Measurements from ENCODE around the gene MMP28.

The MMP28 gene

DNA sequence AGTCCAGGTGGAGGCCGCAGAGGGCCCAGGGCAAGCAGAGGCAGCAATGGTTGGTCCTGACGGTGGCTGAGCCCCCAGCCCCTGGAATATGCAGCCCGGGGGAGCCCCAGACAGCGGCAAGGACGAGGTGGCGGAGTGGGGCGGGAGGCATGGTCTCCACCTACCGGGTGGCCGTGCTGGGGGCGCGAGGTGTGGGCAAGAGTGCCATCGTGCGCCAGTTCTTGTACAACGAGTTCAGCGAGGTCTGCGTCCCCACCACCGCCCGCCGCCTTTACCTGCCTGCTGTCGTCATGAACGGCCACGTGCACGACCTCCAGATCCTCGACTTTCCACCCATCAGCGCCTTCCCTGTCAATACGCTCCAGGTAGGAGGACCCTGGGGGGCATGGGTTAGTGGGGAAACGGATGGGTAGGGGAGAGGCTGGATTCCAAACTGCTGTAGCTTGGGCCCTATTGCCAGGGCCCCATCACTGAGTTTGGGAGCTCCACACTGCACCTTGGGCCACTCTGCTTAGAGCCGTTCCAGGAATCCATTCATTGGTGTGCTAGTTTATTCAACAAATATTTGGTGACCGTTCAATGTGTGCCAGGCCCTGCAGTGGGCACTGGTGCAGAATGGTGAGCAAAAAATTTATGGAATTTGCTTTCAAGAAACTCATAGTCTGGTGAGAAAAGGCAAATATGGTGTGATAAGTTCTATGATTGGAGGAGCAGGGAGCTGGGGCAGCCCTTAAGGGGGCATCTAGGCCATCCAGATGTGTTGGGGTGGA, 60.2 kb downstream of the MMP28 start:
- DNase-seq (ENCODE audit: extremely low read depth, low read depth) = no peak
- TF ChIP-seq, protein P1, sequence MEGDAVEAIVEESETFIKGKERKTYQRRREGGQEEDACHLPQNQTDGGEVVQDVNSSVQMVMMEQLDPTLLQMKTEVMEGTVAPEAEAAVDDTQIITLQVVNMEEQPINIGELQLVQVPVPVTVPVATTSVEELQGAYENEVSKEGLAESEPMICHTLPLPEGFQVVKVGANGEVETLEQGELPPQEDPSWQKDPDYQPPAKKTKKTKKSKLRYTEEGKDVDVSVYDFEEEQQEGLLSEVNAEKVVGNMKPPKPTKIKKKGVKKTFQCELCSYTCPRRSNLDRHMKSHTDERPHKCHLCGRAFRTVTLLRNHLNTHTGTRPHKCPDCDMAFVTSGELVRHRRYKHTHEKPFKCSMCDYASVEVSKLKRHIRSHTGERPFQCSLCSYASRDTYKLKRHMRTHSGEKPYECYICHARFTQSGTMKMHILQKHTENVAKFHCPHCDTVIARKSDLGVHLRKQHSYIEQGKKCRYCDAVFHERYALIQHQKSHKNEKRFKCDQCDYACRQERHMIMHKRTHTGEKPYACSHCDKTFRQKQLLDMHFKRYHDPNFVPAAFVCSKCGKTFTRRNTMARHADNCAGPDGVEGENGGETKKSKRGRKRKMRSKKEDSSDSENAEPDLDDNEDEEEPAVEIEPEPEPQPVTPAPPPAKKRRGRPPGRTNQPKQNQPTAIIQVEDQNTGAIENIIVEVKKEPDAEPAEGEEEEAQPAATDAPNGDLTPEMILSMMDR (IDR thresholded peaks at IDR 0.05; ENCODE audit: low read depth, low read length) = no peak

- DNase-seq (ENCODE audit: extremely low read depth, low read depth) = no peak
- TF ChIP-seq, protein P1 (IDR thresholded peaks at IDR 0.05; ENCODE audit: low read depth, low read length) = no peak
Observed at GRCh38 chr17:35734396-35734795, 61.0 kb downstream of the MMP28 start.

GRCh38 chr17:35733366-35733765, 62.1 kb downstream of the MMP28 start:
- no peak for DNase-seq (ENCODE audit: extremely low read depth, low read depth)

DNA sequence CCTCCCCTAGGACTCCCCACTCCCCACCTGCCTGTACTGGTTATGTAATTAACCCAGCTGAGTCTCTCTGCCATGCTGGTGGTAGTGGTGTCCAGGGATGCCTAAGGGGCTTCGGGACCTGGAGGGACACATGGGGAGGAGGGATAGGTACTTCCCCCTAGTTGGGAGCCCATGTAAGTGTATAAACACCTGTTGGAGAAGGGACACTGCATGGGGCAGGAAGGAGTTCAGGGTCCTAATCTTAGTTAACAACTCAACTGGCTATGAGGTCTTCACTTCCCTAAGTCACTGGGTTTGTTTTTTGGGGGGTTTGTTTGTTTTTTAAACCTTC, 62.7 kb downstream of the MMP28 start:
- TF ChIP-seq, protein P1 (IDR thresholded peaks at IDR 0.05; ENCODE audit: low read depth, low read length) = no peak
- no peak for DNase-seq (ENCODE audit: extremely low read depth, low read depth)

More at GRCh38 chr17:35733366-35733765, 62.1 kb downstream of the MMP28 start:
- TF ChIP-seq, protein P1 (IDR thresholded peaks at IDR 0.05; ENCODE audit: low read depth, low read length) = no peak

- TF ChIP-seq, protein P1 (IDR thresholded peaks at IDR 0.05; ENCODE audit: low read depth, low read length) = no peak
- DNase-seq (ENCODE audit: extremely low read depth, low read depth) = no peak
Observed at GRCh38 chr17:35731917-35732805, 63.3 kb downstream of the MMP28 start.

GRCh38 chr17:35731239-35731916, 64.1 kb downstream of the MMP28 start, which contains the start of gene RASL10B:
Gene RASL10B, plus strand, starts transcription at chr17:35731639. Its CDS starts 3,546 bp downstream, at chr17:35735185.
- TF ChIP-seq, protein P1 (IDR thresholded peaks at IDR 0.05; ENCODE audit: low read depth, low read length) = no peak
- no peak for DNase-seq (ENCODE audit: extremely low read depth, low read depth)
